Measurements from ENCODE around the gene LCN6. TPM values are rescaled to one million over a fixed set of nuclear protein-coding genes. Genes with fewer than 3 reads are reported as not detected.
"Not testable (repeated sequence)": the region's sequence is repeated elsewhere in the genome, so short reads cannot be mapped to it uniquely, and the experiment has no call there.

LCN6 gene
- total RNA-seq, 2 experiments from 2014 or later: not detected

DNA sequence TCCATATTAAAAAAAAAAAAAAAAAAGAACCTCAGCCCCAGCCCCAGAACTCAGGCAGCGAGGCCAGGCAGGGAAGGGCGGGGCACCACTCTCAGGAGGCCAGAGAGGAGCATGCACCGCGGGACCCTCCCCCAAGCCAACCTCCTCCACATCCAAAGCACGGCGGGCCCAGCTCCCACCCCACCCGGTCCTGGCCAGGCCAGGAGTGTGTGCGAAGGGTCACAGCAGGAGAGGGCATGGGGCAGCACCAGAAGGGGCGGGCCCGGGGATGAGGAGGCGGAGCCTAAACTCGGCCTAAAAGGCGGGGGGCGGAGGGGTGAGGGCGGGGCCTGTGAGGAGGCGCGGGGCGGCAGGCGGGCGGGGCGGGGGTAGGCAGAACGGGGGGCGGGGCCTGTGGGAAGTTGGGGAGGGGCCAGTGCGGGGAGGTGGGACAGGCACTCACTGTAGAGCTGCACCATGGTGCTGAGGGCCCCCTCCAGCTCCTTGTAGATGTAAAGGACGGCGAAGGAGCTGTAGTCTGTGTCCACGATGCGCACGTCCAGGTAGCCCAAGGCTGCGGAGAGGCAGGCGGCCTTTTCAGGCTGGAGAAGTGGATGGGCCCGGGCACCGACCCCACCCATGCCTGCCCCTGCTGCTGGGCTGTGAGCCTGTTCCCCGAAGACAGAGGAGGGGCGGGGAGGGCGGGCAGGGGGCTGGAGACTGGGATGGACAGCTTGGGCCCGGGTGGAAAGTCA lies 14.8 kb upstream of the LCN6 start:
- Histone ChIP-seq H3K4me1 (ENCODE audit: insufficient read depth, low read length) (peaks cover 8% of the 10 kb centered on the region), H3K27me3 (ENCODE audit: control insufficient read depth in 1 of 2, insufficient read depth in 2 of 2, low read length in 2 of 2) (peaks cover 8 to 16% of the 10 kb centered on the region in 2 experiments), H3K36me3 (ENCODE audit: insufficient read depth, low read length) (no peaks in the 10 kb centered on the region), H3K4me3 (ENCODE audit: low read length) (no peak overlapping the region), H3K27ac (ENCODE audit: low read depth in 1 of 2, low read length in 2 of 2) (no peak overlapping the region), H3K9me3 (ENCODE audit: control insufficient read depth in 1 of 2, insufficient read depth in 1 of 2, low read length in 2 of 2) (peaks cover 0 to 4% of the 10 kb centered on the region in 2 experiments)
- TF ChIP-seq, protein P1, sequence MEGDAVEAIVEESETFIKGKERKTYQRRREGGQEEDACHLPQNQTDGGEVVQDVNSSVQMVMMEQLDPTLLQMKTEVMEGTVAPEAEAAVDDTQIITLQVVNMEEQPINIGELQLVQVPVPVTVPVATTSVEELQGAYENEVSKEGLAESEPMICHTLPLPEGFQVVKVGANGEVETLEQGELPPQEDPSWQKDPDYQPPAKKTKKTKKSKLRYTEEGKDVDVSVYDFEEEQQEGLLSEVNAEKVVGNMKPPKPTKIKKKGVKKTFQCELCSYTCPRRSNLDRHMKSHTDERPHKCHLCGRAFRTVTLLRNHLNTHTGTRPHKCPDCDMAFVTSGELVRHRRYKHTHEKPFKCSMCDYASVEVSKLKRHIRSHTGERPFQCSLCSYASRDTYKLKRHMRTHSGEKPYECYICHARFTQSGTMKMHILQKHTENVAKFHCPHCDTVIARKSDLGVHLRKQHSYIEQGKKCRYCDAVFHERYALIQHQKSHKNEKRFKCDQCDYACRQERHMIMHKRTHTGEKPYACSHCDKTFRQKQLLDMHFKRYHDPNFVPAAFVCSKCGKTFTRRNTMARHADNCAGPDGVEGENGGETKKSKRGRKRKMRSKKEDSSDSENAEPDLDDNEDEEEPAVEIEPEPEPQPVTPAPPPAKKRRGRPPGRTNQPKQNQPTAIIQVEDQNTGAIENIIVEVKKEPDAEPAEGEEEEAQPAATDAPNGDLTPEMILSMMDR (IDR thresholded peaks at IDR 0.05): no peak
- Mint-ChIP-seq H3K4me1 (ENCODE audit: low read depth) (peaks cover 9% of the 10 kb centered on the region), H3K27me3 (peaks cover 33% of the 10 kb centered on the region), H3K9me3 (no peaks in the 10 kb centered on the region), H3K4me3 (no peak overlapping the region), H3K36me3 (ENCODE audit: low read depth) (no peaks in the 10 kb centered on the region), H3K27ac (no peak overlapping the region)
- intact Hi-C loops (cut with DNase I, micrococcal nuclease): no loop called here
- peak in 8 of 14 experiments; percentile 18 to 71 (median 30) for DNase-seq
- ChIA-PET POLR2A (no interaction called here), CTCF (no interaction called here)
- no peak for ATAC-seq (ENCODE audit: poor library complexity)

DNA sequence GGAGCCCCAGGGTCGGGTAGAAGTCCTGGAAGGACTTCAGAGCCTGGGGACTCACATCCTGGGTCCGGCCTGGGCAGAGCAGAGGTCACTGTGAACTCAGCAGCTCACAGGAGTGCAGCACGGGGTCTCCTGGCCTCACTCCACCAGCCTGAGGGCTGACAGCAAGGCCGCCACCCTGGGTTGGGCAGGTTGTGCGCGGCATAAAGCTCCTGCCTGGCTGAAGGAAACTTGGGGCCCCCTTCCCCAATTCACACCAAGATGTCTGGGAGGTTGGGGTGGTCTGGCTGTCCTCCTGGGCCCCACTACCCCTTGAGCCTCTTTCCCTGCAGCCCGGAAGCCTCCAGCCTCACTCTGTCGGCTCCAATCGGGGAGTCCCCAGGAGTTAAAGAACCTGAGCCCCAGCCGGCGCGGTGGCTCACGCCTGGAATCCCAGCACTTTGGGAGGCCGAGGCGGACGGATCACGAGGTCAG lies 13.9 kb upstream of the LCN6 start:
- no peak overlapping the region for H3K4me3 Mint-ChIP-seq
- H3K9me3 ChIP-seq (ENCODE audit: control insufficient read depth in 1 of 2, insufficient read depth in 1 of 2, low read length in 2 of 2): peaks cover 0 to 9% of the 10 kb centered on the region in 2 experiments
- no peak overlapping the region for H3K4me3 ChIP-seq (ENCODE audit: low read length)
- H3K27me3 Mint-ChIP-seq: peaks cover 26% of the 10 kb centered on the region
- peaks cover 9% of the 10 kb centered on the region for H3K4me1 Mint-ChIP-seq (ENCODE audit: low read depth)
- POLR2A ChIA-PET: no interaction called here
- no peaks in the 10 kb centered on the region for H3K9me3 Mint-ChIP-seq
- no peak overlapping the region for H3K27ac Mint-ChIP-seq
- intact Hi-C loops (cut with DNase I, micrococcal nuclease): no loop called here
- H3K27me3 ChIP-seq (ENCODE audit: control insufficient read depth in 1 of 2, insufficient read depth in 2 of 2, low read length in 2 of 2): peaks cover 3 to 12% of the 10 kb centered on the region in 2 experiments
- DNase-seq (no peak), ATAC-seq (ENCODE audit: poor library complexity) (no peak)
- no peak overlapping the region for H3K27ac ChIP-seq (ENCODE audit: low read depth in 1 of 2, low read length in 2 of 2)
- TF ChIP-seq, protein P1 (IDR thresholded peaks at IDR 0.05): no peak
- H3K4me1 ChIP-seq (ENCODE audit: insufficient read depth, low read length): peaks cover 8% of the 10 kb centered on the region
- H3K36me3 Mint-ChIP-seq (ENCODE audit: low read depth): no peaks in the 10 kb centered on the region
- CTCF ChIA-PET: no interaction called here
- no peaks in the 10 kb centered on the region for H3K36me3 ChIP-seq (ENCODE audit: insufficient read depth, low read length)

DNA sequence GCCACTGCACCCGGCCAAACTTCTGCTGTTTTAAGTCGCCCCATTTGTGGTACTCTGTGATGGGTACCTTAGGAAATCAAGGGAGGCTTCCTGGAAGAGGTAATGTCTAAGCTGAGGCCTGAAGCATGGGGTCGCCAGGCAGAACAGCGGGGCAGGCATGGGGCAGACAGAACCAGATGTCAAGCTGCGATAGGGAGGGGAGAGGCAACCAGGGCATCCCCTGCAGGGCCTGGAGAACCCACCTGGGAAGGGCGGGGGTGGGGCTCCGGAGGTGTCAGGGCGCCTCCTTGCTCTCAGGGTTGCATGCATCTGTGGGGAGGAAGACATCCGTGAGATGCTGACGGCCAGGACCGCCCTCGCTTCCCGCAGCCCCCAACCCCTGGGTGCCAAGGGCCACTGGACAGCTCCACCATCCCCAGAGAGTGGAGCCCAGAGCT lies 13.2 kb upstream of the LCN6 start:
- ATAC-seq (ENCODE audit: poor library complexity) (no peak), DNase-seq (peak in 1 of 14 experiments; percentile 26)
- no peaks in the 10 kb centered on the region for H3K36me3 ChIP-seq (ENCODE audit: insufficient read depth, low read length)
- Mint-ChIP-seq H3K36me3 (ENCODE audit: low read depth) (no peaks in the 10 kb centered on the region), H3K9me3 (no peaks in the 10 kb centered on the region), H3K27me3 (peaks cover 20% of the 10 kb centered on the region), H3K4me1 (ENCODE audit: low read depth) (peaks cover 3% of the 10 kb centered on the region), H3K4me3 (no peak overlapping the region), H3K27ac (no peak overlapping the region)
- intact Hi-C loops (cut with DNase I, micrococcal nuclease): no loop called here
- H3K27me3 ChIP-seq (ENCODE audit: control insufficient read depth in 1 of 2, insufficient read depth in 2 of 2, low read length in 2 of 2): peaks cover 3 to 8% of the 10 kb centered on the region in 2 experiments
- H3K9me3 ChIP-seq (ENCODE audit: control insufficient read depth in 1 of 2, insufficient read depth in 1 of 2, low read length in 2 of 2): peaks cover 0 to 14% of the 10 kb centered on the region in 2 experiments
- H3K4me1 ChIP-seq (ENCODE audit: insufficient read depth, low read length): peaks cover 5% of the 10 kb centered on the region
- no peak overlapping the region for H3K27ac ChIP-seq (ENCODE audit: low read depth in 1 of 2, low read length in 2 of 2)
- ChIA-PET POLR2A (no interaction called here), CTCF (no interaction called here)
- TF ChIP-seq, protein P1 (IDR thresholded peaks at IDR 0.05): no peak
- no peak overlapping the region for H3K4me3 ChIP-seq (ENCODE audit: low read length)

DNA sequence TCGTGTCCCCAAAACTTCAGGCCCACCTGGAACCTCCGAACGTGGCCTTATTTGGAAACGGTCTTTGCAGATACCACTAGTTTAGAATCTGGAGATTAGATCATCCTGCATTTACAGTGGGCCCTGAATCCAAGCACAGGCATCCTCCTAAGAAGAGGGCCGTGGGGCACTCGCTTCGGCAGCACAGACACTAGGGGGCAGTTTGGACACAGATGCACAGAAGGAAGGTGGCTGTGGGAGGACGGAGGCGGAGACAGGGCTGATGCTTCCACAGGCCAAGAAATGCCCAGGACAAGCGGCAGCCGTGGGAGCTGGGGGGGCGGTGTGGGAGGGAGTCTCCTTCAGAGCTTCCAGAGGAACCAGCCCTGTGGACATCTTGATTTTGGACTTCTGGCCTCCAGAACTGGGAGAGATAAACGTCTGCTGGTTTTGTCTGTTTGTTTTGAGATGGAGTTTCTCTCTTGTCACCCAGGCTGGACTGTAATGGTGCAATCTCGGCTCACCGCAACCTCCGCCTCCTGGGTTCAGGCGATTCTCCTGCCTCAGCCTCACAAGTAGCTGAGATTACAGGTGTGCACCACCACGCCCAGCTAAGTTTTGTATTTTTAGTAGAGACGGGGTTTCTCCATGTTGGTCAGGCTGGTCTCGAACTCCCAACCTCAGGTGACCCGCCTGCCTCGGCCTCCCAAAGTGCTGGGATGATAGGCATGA lies 12.7 kb upstream of the LCN6 start:
- CTCF ChIA-PET; H3K27ac Mint-ChIP-seq; H3K36me3 Mint-ChIP-seq (ENCODE audit: low read depth); H3K4me1 Mint-ChIP-seq (ENCODE audit: low read depth); ATAC-seq (ENCODE audit: poor library complexity); POLR2A ChIA-PET; H3K4me1 ChIP-seq (ENCODE audit: insufficient read depth, low read length); H3K36me3 ChIP-seq (ENCODE audit: insufficient read depth, low read length); H3K4me3 Mint-ChIP-seq; H3K9me3 Mint-ChIP-seq; H3K27me3 ChIP-seq (ENCODE audit: control insufficient read depth in 1 of 2, insufficient read depth in 2 of 2, low read length in 2 of 2); intact Hi-C loops (cut with DNase I, micrococcal nuclease); H3K27ac ChIP-seq (ENCODE audit: low read depth in 1 of 2, low read length in 2 of 2); H3K4me3 ChIP-seq (ENCODE audit: low read length): not testable (repeated sequence)
- H3K9me3 ChIP-seq (ENCODE audit: control insufficient read depth in 1 of 2, insufficient read depth in 1 of 2, low read length in 2 of 2): peaks cover 0 to 20% of the 10 kb centered on the region in 2 experiments
- H3K27me3 Mint-ChIP-seq: peaks cover 17% of the 10 kb centered on the region
- peak in 4 of 14 experiments; percentile 9 to 46 (median 28) for DNase-seq
